T-helper 2 cell (primary cell): ENCODE data around the gene NHLRC4.

Experiments
- DNase-seq, 5 experiments: peaks; one replicate each; pipeline versions ENCODE4 v3.0.0 to v3.0.0-alpha.2; 2012 to 2022

The NHLRC4 gene

GRCh38 chr16:567373-568256 is 810 bp downstream of the NHLRC4 start:
- DNase-seq: no peak

DNA sequence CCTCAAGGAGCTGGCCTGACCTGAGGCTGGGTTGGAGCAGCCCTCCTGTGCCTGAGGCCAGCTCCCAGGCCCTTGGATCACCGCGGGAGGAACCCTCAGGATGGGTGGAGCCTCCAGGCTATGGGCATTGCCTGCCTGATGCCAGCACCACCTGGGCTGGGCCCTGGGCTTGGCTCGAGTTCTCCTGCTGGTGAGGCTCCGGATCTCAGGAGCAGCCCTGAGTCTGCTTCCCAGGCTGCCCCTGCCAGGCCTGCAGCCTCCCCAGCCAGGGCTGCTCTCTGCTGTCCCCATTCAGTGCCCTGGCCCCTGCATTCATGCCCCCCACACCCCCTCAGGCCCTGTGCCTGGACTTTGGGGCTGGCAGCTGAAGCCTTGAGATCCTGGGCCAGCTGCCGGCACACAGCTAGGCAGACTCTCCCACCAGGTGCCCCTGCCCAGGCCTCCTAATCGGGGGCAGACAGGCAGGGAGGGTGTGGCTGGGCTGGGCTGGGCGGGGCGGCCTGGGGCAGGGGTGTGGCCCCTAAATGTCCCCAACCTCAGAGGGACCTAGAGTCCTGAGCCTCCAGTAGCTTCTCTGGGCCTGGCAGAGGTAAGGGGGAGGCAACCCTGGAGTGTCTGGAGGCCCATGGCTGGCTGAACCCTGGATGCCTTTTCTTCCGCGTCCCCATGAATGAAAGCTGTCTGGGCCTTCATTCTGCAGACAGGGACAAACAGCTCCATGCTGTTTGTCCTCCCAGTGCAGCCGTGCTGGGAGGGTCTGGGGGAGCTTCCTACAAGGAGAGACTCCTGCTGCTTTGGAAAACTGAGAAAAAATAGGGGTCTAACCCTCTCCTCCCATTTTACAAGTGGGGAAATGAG is 1.8 kb downstream of the NHLRC4 start:
- DNase-seq: no peak

GRCh38 chr16:569445-570254 is 2.8 kb downstream of the NHLRC4 start, which contains the start of gene PIGQ:
PIGQ (plus strand) TSS chr16:569968; CDS start chr16:574075, 4,107 bp downstream.
- peak; percentile 41 to 78 (median 52) for DNase-seq

DNA sequence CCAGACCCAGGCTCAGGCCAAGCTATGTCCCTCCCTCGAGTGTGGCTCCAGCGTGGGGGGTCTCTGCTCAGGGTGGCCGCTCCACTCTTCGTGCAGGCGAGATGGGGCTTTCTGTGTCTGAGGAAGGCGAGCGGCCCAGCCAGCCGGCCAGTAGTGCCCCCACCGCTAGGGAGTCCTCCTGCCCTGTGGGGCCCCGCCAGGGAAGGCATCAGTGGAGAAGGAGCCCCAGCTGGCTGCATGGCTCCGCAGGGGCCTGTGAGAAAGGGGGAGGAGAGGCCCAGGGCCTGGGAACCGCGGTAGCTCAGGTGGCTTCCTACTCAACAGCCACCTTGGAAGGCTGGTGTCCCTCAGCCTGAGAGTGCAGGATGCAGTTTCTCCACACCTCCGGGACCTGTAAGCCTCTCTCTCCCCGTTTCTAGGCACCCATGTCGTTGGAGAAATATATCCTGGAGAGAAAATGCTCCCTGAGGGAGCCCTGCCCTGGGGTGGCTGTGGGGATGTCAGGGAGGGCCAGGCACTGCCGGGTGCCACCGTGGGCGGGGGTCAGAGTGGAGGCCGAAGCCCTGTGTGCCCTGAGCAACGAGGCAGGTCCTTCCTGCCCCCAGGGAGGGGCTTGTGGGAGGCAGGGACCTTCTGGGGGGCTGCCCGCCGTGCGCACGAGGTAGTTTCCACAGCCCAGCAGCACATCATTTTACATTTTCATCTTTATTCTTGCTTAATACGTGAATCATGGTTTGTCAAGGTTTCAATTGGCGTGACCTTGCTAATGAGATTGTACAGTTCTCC is 6.3 kb downstream of the NHLRC4 start:
- DNase-seq: no peak

DNA sequence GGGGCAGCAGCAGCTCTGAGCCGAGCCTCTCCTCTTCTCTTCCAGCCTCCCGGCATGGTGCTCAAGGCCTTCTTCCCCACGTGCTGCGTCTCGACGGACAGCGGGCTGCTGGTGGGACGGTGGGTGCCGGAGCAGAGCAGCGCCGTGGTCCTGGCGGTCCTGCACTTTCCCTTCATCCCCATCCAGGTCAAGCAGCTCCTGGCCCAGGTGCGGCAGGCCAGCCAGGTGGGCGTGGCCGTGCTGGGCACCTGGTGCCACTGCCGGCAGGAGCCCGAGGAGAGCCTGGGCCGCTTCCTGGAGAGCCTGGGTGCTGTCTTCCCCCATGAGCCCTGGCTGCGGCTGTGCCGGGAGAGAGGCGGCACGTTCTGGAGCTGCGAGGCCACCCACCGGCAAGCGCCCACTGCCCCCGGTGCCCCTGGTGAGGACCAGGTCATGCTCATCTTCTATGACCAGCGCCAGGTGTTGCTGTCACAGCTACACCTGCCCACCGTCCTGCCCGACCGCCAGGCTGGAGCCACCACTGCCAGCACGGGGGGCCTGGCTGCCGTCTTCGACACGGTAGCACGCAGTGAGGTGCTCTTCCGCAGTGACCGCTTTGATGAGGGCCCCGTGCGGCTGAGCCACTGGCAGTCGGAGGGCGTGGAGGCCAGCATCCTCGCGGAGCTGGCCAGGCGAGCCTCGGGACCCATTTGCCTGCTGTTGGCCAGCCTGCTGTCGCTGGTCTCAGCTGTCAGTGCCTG is 7.4 kb downstream of the NHLRC4 start:
- no peak for DNase-seq

GRCh38 chr16:575354-576196 is 8.8 kb downstream of the NHLRC4 start:
- DNase-seq: no peak

GRCh38 chr16:576197-576822 is 9.5 kb downstream of the NHLRC4 start:
- no peak for DNase-seq

- DNase-seq: no peak
Measured at GRCh38 chr16:576823-577201, 10.0 kb downstream of the NHLRC4 start.

DNA sequence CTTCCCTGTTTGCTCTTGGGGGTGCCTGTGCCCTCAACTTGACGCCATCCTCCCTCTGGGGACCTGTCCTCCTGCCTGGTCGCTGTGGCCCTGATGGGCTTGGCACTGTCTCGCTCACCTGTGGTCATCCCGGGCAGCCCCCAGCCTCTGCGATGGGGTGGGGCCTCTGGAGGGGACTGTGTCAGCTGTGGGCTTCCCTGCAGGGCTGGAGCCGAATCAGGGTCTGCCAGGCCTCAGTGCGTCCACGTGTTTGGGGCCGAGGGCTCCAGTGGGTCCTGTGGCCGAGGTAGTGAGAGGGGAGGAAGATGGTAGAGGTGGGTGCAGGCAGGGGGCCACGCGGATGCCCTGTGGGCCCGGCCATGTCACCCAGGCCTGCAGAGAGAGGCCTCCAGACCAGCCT is 11.0 kb downstream of the NHLRC4 start:
- DNase-seq: no peak

DNA sequence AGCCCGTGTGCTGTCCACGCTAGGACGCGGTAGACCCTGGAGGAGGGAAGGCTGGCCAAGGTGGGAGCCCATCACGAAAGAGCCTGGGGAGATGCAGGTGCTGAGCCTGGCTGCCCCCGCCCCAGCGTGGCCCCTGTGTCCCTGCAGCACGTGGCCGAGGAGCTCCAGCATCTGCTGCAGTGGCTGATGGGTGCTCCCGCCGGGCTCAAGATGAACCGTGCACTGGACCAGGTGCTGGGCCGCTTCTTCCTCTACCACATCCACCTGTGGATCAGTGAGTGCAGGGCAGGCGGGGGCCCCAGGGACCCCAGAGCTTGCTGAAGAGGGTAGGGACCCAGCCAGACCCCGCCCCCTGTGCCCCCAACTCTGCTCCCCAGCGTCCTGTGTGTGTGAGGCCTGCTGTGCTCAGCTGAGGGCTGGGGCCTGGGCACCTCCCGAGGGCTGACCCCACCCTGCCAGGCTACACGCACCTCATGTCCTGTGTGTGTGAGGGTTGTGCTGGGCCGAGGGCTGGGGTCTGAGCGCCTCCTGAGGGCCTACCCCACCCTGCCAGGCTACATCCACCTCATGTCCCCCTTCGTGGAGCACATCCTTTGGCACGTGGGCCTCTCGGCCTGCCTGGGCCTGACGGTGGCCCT is 11.5 kb downstream of the NHLRC4 start:
- DNase-seq: no peak

- DNase-seq: peak in 4 of 5 experiments; percentile 43 to 84 (median 54)
Measured at GRCh38 chr16:578870-579405, 12.1 kb downstream of the NHLRC4 start.

DNA sequence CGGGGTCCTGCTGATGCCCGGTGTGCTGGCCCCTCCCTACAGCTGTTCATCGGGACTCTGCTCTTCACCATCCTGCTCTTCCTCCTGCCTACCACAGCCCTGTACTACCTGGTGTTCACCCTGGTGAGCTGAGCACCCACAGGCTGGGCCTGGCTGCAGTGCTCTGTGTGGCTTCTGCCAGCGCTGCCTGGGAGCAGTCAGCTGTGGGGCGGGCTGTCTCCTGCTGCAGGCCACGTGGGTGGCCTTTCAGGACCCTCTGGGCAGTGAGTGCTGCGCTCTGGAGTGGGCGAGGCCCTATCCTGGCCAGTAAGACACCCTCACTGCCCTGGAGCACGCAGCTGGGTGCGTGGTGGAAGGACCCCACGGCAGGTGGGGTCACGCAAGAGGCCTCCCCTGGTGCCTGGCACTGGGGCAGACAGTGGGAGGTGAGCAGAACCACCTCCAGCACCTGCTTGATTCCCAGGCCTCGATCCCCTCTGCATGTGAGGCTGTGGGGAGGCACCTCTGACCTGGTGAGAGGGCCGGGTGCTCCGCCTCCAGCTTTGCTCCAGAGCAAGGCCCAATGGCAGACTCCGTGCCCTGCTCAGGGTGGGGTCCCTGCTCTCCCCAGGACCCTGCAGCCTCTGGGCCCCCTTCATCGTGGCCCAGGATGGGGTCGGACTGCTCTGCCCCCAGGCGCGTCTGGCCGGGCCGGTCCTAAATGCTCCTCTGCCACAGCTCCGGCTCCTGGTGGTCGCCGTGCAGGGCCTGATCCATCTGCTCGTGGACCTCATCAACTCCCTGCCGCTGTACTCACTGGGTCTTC is 13.5 kb downstream of the NHLRC4 start:
- no peak for DNase-seq

DNA sequence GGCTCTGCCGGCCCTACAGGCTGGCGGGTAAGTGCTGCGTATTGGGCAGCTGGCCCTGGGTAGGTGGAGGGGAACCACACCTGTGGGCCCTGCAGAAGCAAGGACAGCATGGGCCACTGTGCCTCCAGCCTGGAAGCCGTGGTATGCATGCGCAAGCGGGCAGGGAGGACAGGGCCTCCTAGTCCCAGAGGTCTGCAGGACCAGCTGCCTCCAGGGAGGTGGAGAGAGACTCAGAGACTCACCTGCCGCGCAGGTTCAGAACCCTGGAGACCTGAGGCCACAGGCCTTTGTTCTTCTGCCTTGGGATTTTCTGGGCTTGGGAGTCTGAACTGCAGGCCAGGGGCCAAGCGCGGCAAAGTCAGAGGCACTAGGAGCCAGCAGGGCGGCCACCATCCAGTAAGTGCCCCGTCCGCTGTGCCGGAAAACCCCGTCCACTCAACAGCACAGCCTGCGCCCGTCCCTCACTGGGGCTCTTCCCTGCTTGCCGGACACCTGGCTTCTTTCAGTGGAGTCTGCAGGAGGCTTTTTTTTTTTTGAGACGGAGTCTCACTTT is 14.2 kb downstream of the NHLRC4 start:
- no peak for DNase-seq

GRCh38 chr16:582218-582613 is 15.4 kb downstream of the NHLRC4 start:
- no peak for DNase-seq

- DNase-seq: no peak
Measured at GRCh38 chr16:582614-583331, 16.0 kb downstream of the NHLRC4 start.

- DNase-seq: no peak
Measured at GRCh38 chr16:583470-583814, 16.6 kb downstream of the NHLRC4 start.
